ENCODE data around the gene ATG9B. TPM values are rescaled to one million over a fixed set of nuclear protein-coding genes. Genes with fewer than 3 reads are reported as not detected.

Gene ATG9B
- total and polyA plus RNA-seq, 2 of the 13 experiments (the other 11 are each of a cell fraction or from before 2014, with no cell fraction given): 0.24 TPM; not detected in 1

- intact Hi-C loops (cut with micrococcal nuclease; ENCODE audit: unreplicated experiment) (no loop called here), in situ Hi-C loops (cut with HindIII; ENCODE audit: extremely low pct_ligation_motif_present, low pct_unique_long_range_greater_than_20kb) (no loop called here)
- WGBS (ENCODE audit: low lambda C conversion rate): 88% methylated on average over 10 of the region's 16 CpGs
- DNase-seq (ENCODE audit: low spot score) (no peak), ATAC-seq (no peak), FAIRE-seq (no peak)
- POLR2A ChIA-PET: no interaction called here
- no TSS peak for BruUV-seq (replicated peaks)
- Histone ChIP-seq H3K4me2 (ENCODE audit: low read depth, low read length) (no peak overlapping the region), H3K36me3 (replicated peaks in 1 of 2; ENCODE audit: control insufficient read depth in 1 of 2, insufficient read depth in 2 of 2, low read length in 2 of 2) (no peaks in the 10 kb centered on the region), H3K79me2 (ENCODE audit: insufficient read depth, low read length) (no peaks in the 10 kb centered on the region), H3K4me1 (ENCODE audit: insufficient read depth, low read length) (peaks cover 39% of the 10 kb centered on the region), H2AFZ (ENCODE audit: low read length) (no peak overlapping the region), H3K4me3 (replicated peaks in 1 of 3; ENCODE audit: insufficient read depth in 1 of 3, low read depth in 2 of 3, low read length in 3 of 3) (no peak overlapping the region), H4K20me1 (ENCODE audit: insufficient read depth, low read length) (no peaks in the 10 kb centered on the region), H3K27me3 (ENCODE audit: control insufficient read depth in 1 of 2, insufficient read depth in 2 of 2, low read length in 2 of 2) (peaks cover 0 to 8% of the 10 kb centered on the region in 2 experiments; a peak in 2 of 5 replicates), H3K9ac (ENCODE audit: insufficient read depth, low read depth, low read length) (no peak overlapping the region), H3K9me3 (ENCODE audit: low read length) (no peaks in the 10 kb centered on the region), H3K27ac (ENCODE audit: extremely low read length, insufficient read depth, low read length) (no peak overlapping the region)
- no peak for TF ChIP-seq SALL1 (CRISPR knock-in tag; IDR thresholded peaks at IDR 0.05)
- no peak for TF ChIP-seq DPF2 (CRISPR knock-in tag; IDR thresholded peaks at IDR 0.05; ENCODE audit: borderline replicate concordance, low read depth)
- TF ChIP-seq SNAI1 (CRISPR knock-in tag; IDR thresholded peaks at IDR 0.05; ENCODE audit: borderline replicate concordance): no peak
- TF ChIP-seq TAF15 (IDR thresholded peaks at IDR 0.05; ENCODE audit: low read depth, low read length, poor library complexity, severe bottlenecking): no peak
- no peak for TF ChIP-seq KLF12 (CRISPR knock-in tag; IDR thresholded peaks at IDR 0.05; ENCODE audit: borderline replicate concordance)
- no peak for TF ChIP-seq ZFP82 (CRISPR knock-in tag; IDR thresholded peaks at IDR 0.05; ENCODE audit: borderline replicate concordance)
- no peak for TF ChIP-seq ARNTL (CRISPR knock-in tag; IDR thresholded peaks at IDR 0.05)
- TF ChIP-seq RAD21 (CRISPR knock-in tag; IDR thresholded peaks at IDR 0.05): no peak
- no peak for TF ChIP-seq ZNF354B (CRISPR knock-in tag; IDR thresholded peaks at IDR 0.05)
- no peak for TF ChIP-seq NCOR1 (IDR thresholded peaks at IDR 0.05; ENCODE audit: borderline replicate concordance, low read length)
- no peak for TF ChIP-seq ZNF549 (CRISPR knock-in tag; IDR thresholded peaks at IDR 0.05)
- TF ChIP-seq SP5 (CRISPR knock-in tag; IDR thresholded peaks at IDR 0.05; ENCODE audit: borderline replicate concordance, low read depth): no peak
- no peak for TF ChIP-seq HNF4A (CRISPR knock-in tag; IDR thresholded peaks at IDR 0.05)
- no peak for TF ChIP-seq PLSCR1 (CRISPR knock-in tag; IDR thresholded peaks at IDR 0.05; ENCODE audit: borderline replicate concordance)
- TF ChIP-seq ZNF773 (CRISPR knock-in tag; IDR thresholded peaks at IDR 0.05; ENCODE audit: borderline replicate concordance): no peak
- no peak for TF ChIP-seq ZBTB20 (CRISPR knock-in tag; IDR thresholded peaks at IDR 0.05; ENCODE audit: borderline replicate concordance, low read depth)
- no peak for TF ChIP-seq SAFB2 (CRISPR knock-in tag; IDR thresholded peaks at IDR 0.05; ENCODE audit: borderline replicate concordance, low read depth)
- TF ChIP-seq ZNF343 (CRISPR knock-in tag; IDR thresholded peaks at IDR 0.05): no peak
- TF ChIP-seq HOXA5 (CRISPR knock-in tag; IDR thresholded peaks at IDR 0.05): no peak
- CTCF ChIA-PET (ENCODE audit: low intra/inter-chr PET ratio, low total read pairs): no interaction called here
Observed at GRCh38 chr7:151001546-151001945, 22.7 kb downstream of the ATG9B start.
